Mucosa of rectum (tissue), 2 donors: ENCODE results near the gene TBC1D30.

Experiments
- H3K27ac ChIP-seq, 2 donors: one replicate each; pipeline ENCODE4 v1.7.0; 2013; ENCODE audit warnings: inconsistent platforms in 2 of 2, low read depth in 2 of 2, low read length in 2 of 2
- H3K27me3 ChIP-seq, 2 donors: one replicate each; pipeline ENCODE4 v1.7.0; 2013; ENCODE audit warnings: low read length in 2 of 2; ENCODE audit not compliant: control insufficient read depth in 2 of 2, insufficient read depth in 2 of 2
- H3K36me3 ChIP-seq, 2 donors: one replicate each; pipeline ENCODE4 v1.7.0; 2013; ENCODE audit warnings: low read length in 2 of 2; ENCODE audit not compliant: control insufficient read depth in 2 of 2, insufficient read depth in 2 of 2
- H3K4me1 ChIP-seq, 2 donors: one replicate each; pipeline ENCODE4 v1.7.0; 2013; ENCODE audit warnings: low read length in 2 of 2, mild to moderate bottlenecking in 1 of 2; ENCODE audit not compliant: control insufficient read depth in 2 of 2, insufficient read depth in 2 of 2
- H3K4me3 ChIP-seq, 2 donors: one replicate each; pipeline ENCODE4 v1.7.0; 2013; ENCODE audit warnings: low read length in 2 of 2
- H3K9ac ChIP-seq, 2 donors: one replicate each; pipeline ENCODE4 v1.7.0; 2013; ENCODE audit warnings: low read length in 2 of 2, low read depth in 1 of 2, mild to moderate bottlenecking in 1 of 2
- H3K9me3 ChIP-seq, 2 donors: one replicate each; pipeline ENCODE4 v1.7.0; 2013; ENCODE audit warnings: low read length in 2 of 2; ENCODE audit not compliant: control insufficient read depth in 2 of 2
- donor health status: healthy.
- donor health status: Normal muscosa, but diverticular disease.

The TBC1D30 gene

DNA sequence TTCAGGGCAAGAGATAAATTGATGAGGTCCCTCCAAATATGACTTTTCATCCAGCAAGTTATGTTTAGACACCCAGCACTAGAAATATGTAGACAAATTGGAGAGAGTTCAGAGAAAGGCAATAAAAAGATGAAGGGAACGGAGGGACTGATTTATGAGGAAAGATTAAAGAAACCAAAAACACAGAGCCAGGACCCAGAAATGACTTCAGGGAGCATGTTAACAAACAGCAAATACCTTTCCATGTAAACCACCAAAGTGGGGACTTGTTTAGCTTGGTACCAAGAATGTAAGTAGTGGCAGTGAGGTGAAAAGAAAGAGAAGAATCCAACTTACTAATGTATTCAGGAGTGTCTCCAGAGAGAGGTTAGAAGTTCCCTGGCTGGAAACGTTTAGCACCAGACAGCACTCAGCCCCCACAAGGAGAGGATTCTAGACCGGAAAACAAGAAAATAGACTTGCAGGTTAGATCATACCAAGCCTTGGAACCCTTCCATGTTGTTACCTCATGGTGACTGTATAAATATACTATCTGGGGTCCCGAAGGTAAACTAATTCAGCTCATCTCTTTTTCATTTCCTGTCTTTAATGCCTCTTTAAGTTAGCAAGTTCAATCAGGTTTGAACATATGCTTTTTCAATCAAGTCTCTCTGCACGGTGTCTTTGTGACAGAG lies 79.2 kb downstream of the TBC1D30 start:
- Histone ChIP-seq H3K36me3 (no peaks in the 10 kb centered on the region), H3K9me3 (no peaks in the 10 kb centered on the region), H3K9ac (no peak overlapping the region), H3K27ac (no peak overlapping the region), H3K27me3 (peaks cover 0 to 2% of the 10 kb centered on the region in 2 donors), H3K4me1 (no peaks in the 10 kb centered on the region), H3K4me3 (no peak overlapping the region)

- Histone ChIP-seq H3K4me3 (no peak overlapping the region), H3K36me3 (no peaks in the 10 kb centered on the region), H3K27ac (no peak overlapping the region), H3K9me3 (no peaks in the 10 kb centered on the region), H3K27me3 (peaks cover 0 to 2% of the 10 kb centered on the region in 2 donors), H3K9ac (no peak overlapping the region), H3K4me1 (no peaks in the 10 kb centered on the region)
These were observed 82.7 kb downstream of the TBC1D30 start for GRCh38 chr12:64907097-64907496.

- H3K4me1 ChIP-seq: no peaks in the 10 kb centered on the region
- no peaks in the 10 kb centered on the region for H3K36me3 ChIP-seq
- H3K27ac ChIP-seq: no peak overlapping the region
These were observed 84.7 kb downstream of the TBC1D30 start for GRCh38 chr12:64909124-64909523.

GRCh38 chr12:64911081-64911480 lies 86.6 kb downstream of the TBC1D30 start:
- Histone ChIP-seq H3K9me3 (peaks cover 0 to 3% of the 10 kb centered on the region in 2 donors), H3K9ac (no peak overlapping the region), H3K4me1 (no peaks in the 10 kb centered on the region), H3K27ac (no peak overlapping the region), H3K36me3 (no peaks in the 10 kb centered on the region), H3K4me3 (no peak overlapping the region), H3K27me3 (no peaks in the 10 kb centered on the region)

More at GRCh38 chr12:64909124-64909523, 84.7 kb downstream of the TBC1D30 start:
- H3K27me3 ChIP-seq: no peaks in the 10 kb centered on the region
- H3K9me3 ChIP-seq: no peaks in the 10 kb centered on the region
- H3K9ac ChIP-seq: no peak overlapping the region
- H3K4me3 ChIP-seq: no peak overlapping the region

DNA sequence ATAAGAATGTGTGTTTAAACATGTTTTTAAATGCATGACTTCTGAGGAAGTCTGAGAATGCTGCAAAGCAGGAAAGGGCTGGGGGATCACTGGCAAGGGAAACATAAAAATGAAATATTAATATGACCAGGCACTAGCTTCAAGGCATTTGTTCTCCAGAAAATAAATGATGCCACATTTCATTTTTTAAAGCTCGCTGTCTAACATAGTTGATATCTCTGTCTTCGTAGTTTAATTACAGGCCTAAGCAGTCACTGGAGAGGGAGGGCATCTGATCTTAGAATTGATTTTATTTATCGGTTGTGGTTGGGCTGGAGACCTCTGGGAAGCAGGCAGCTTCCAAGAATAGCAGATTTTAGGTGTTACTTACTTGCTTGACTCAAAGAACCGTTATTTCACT lies 87.5 kb downstream of the TBC1D30 start:
- peaks cover 0 to 4% of the 10 kb centered on the region in 2 donors for H3K4me1 ChIP-seq
- no peak overlapping the region for H3K9ac ChIP-seq
- no peak overlapping the region for H3K4me3 ChIP-seq
- H3K36me3 ChIP-seq: no peaks in the 10 kb centered on the region
- H3K27me3 ChIP-seq: no peaks in the 10 kb centered on the region
- no peak overlapping the region for H3K27ac ChIP-seq
- H3K9me3 ChIP-seq: peaks cover 0 to 3% of the 10 kb centered on the region in 2 donors

DNA sequence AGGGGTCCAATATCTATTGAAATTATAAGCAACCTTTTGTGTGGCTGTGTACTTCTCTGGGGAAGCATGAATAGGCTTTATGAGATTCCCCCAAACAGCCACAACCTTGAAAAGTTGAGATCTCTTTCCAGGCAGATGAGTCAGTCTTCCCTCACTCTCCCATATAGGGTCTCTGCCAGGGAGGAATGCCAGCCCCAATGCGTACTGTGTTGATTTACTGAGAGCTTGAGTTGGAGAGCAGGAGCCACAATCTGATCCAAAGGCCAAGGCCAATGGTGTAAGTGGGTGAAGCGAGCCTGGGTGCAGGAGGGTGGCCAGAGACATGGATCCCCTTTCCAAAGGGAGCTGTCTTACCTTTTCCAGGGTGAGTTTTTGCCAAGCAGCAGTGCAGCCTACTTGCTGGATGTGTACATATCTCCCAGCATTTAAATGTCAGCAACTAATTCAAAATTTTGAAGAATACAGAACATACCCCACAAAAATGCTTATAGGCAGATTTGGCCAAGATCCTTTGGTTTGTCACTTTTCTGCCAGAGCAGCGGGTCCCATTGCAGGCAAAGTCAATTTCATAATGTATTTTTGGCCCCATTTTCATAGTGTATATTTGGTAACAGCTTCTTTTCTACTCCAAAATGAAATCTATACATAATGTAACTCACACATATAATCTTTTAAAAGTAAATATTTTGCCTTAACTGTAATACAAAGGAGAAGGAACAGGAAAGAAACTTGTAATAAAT lies 88.2 kb downstream of the TBC1D30 start:
- Histone ChIP-seq H3K9ac (no peak overlapping the region), H3K4me1 (peaks cover 0 to 4% of the 10 kb centered on the region in 2 donors), H3K4me3 (no peak overlapping the region), H3K36me3 (no peaks in the 10 kb centered on the region), H3K27me3 (no peaks in the 10 kb centered on the region), H3K27ac (no peak overlapping the region), H3K9me3 (peaks cover 0 to 3% of the 10 kb centered on the region in 2 donors)

DNA sequence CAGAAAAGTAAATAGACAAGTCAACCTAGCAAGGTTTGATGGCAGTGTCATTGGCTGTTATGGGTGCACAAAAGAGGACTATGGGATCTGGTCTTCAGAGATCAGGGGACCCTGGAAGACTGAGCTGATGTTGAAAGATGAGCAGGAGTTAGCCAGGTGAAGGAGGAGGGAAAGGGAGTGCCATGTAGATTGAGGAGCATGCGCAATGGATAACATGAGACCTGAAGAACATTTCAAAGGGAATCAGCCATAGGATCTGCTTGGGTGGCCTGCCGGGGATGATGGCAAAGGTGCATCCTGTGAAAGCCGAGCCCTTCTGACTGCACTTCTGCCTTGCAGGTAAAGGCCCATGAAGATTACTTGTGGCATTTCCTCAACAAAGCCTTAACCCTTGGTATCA lies 90.8 kb downstream of the TBC1D30 start:
- no peaks in the 10 kb centered on the region for H3K27me3 ChIP-seq
- H3K36me3 ChIP-seq: no peaks in the 10 kb centered on the region
- peaks cover 0 to 3% of the 10 kb centered on the region in 2 donors for H3K9me3 ChIP-seq
- H3K4me3 ChIP-seq: no peak overlapping the region
- H3K4me1 ChIP-seq: peaks cover 0 to 4% of the 10 kb centered on the region in 2 donors
- no peak overlapping the region for H3K9ac ChIP-seq
- H3K27ac ChIP-seq: no peak overlapping the region

DNA sequence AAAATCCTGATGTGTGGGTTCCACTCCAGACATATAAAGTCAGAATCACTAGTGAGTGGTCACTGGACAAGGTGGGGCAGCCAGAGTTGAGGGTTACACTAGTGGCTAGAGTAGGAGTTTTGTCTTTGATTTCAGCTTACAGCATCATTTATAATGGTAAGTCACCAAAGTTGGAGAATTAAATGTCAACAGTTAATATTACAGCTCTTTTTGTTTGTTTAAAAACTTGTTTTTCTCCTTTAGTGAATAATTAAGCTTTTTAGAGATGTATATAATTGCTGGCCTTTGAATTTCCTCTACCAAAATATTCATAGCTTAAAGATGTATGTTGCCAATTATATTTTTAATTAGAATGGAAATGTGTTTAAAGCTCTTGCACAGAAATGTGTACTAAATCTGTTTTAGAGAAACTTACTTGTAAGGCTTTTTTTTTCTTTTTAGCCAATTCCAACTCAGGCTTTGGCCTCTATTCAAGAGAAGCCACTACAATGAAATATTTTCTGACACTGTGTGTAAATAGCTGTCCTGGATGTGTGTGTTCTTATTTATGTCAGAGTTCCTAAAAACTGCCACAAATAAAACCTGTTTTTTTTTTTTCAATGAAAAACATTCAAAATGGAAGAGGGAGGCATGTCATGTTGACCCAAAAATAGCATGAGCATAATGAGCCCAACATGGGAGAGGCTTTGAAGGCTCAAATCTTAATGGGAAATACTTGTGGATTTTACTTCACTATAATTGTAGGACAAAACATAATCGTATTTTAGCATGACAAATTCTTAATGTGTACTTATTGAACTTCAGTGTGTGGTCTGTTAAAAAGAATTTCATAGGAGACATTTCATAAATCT lies 92.2 kb downstream of the TBC1D30 start:
- Histone ChIP-seq H3K27ac (no peak overlapping the region), H3K9ac (no peak overlapping the region), H3K9me3 (peaks cover 0 to 3% of the 10 kb centered on the region in 2 donors), H3K27me3 (no peaks in the 10 kb centered on the region), H3K4me3 (no peak overlapping the region), H3K4me1 (peaks cover 0 to 4% of the 10 kb centered on the region in 2 donors), H3K36me3 (no peaks in the 10 kb centered on the region)

DNA sequence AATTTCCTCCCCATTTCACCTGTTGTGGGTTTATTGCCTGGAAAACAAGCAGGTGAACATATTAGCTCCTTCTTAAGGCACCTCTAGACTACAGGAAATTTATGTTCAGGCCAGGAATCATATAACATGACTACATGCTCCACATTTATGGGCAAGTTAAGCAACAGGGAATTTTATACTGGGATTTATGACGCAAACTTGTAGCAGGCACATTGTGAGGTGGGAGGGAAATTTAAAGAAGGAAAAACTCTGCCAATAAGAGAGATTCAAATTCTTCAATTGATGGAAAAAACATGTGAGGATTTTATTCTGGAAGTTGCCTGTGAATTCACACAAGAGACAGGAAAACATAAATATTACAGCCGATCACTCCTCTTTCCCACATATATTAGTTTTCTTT lies 93.9 kb downstream of the TBC1D30 start:
- no peak overlapping the region for H3K9ac ChIP-seq
- no peak overlapping the region for H3K27ac ChIP-seq
- H3K9me3 ChIP-seq: peaks cover 0 to 3% of the 10 kb centered on the region in 2 donors

GRCh38 chr12:64918801-64919200 lies 94.4 kb downstream of the TBC1D30 start:
- H3K27me3 ChIP-seq: no peaks in the 10 kb centered on the region
- no peak overlapping the region for H3K4me3 ChIP-seq
- peaks cover 0 to 4% of the 10 kb centered on the region in 2 donors for H3K4me1 ChIP-seq
- H3K36me3 ChIP-seq: no peaks in the 10 kb centered on the region
- H3K9ac ChIP-seq: no peak overlapping the region
- H3K27ac ChIP-seq: no peak overlapping the region
- peaks cover 0 to 3% of the 10 kb centered on the region in 2 donors for H3K9me3 ChIP-seq

More for the DNA sequence above, 93.9 kb downstream of the TBC1D30 start:
- Histone ChIP-seq H3K36me3 (no peaks in the 10 kb centered on the region), H3K4me1 (peaks cover 0 to 4% of the 10 kb centered on the region in 2 donors), H3K27me3 (no peaks in the 10 kb centered on the region), H3K4me3 (no peak overlapping the region)
